Gastrocnemius medialis (tissue), 4 donors: Measurements from ENCODE around the gene PAXX. TPM values are rescaled to one million over a fixed set of nuclear protein-coding genes. Genes with fewer than 3 reads are reported as not detected.

Experiments used
- ATAC-seq, 2 donors: fragments of 150-250 bp; one replicate each; pipeline ENCODE4 v1.9.1; 2016
- DNase-seq, 2 donors: peaks; one replicate each; pipeline ENCODE4 v3.0.0-alpha.2; 2019
- H3K27ac ChIP-seq, 4 donors: fragments of 200-600 bp; sonication (generic); 1 replicate in 1 of 4; 2 replicates in 3 of 4; pipeline ENCODE4 v1.5.1; 2016 to 2018; ENCODE audit warnings: mild to moderate bottlenecking in 2 of 4, moderate library complexity in 1 of 4
- H3K27me3 ChIP-seq, 3 donors: fragments of 200-600 bp; sonication (generic) in 2 of 3; 1 replicate in 1 of 3; 2 replicates in 2 of 3; pipeline versions ENCODE4 v1.5.1 to v1.6.0; 2016 to 2019; ENCODE audit warnings: mild to moderate bottlenecking in 1 of 3, moderate library complexity in 1 of 3
- H3K36me3 ChIP-seq, 2 donors: fragments of 200-600 bp; sonication (generic) in 1 of 2; one replicate each; pipeline ENCODE4 v1.5.1; 2017 to 2018
- H3K4me1 ChIP-seq, 2 donors: fragments of 200-600 bp; sonication (generic) in 1 of 2; one replicate each; pipeline ENCODE4 v1.5.1; 2016 to 2017; ENCODE audit warnings: mild to moderate bottlenecking in 2 of 2
- H3K4me3 ChIP-seq, 4 donors: fragments of 200-600 bp; sonication (generic) in 3 of 4; 1 replicate in 1 of 4; 2 replicates in 3 of 4; pipeline ENCODE4 v1.5.1; 2016 to 2019; ENCODE audit warnings: mild to moderate bottlenecking in 2 of 4
- H3K9me3 ChIP-seq, 3 donors: fragments of 200-600 bp; sonication (generic) in 2 of 3; 1 replicate in 1 of 3; 2 replicates in 2 of 3; pipeline ENCODE4 v1.5.1; 2016 to 2019
- CTCF ChIP-seq, 5 experiments: fragments of 450-650 bp in 3 of 5; fragments of 200-600 bp in 2 of 5; sonication (generic) in 2 of 5; IDR thresholded peaks in 4 of 5; conservative IDR thresholded peaks in 1 of 5; 1 replicate in 4 of 5; 2 replicates in 1 of 5; pipeline ENCODE4 v1.5.1; 2016 to 2019; ENCODE audit warnings: antibody characterized with exemption in 5 of 5, mild to moderate bottlenecking in 3 of 5, moderate library complexity in 3 of 5
- POLR2A ChIP-seq, 2 donors: fragments of 450-650 bp; IDR thresholded peaks; one replicate each; pipeline ENCODE4 v1.6.1; 2017; ENCODE audit warnings: antibody characterized with exemption in 2 of 2, mild to moderate bottlenecking in 2 of 2, moderate library complexity in 2 of 2
- in situ Hi-C, 4 donors: fragments of 200-750 bp; cut with MboI; loops; one replicate each; pipeline versions ENCODE4 v1.15.0 to v1.8.0; 2017; ENCODE audit warnings: low sequenced_read_pairs in 4 of 4
- intact Hi-C: fragments of 100-400 bp; cut with DNase I; formaldehyde crosslinking; loops from one replicate; pipeline ENCODE4 v1.15.1; 2023; ENCODE audit warnings: low total_unique reads
- total RNA-seq, 4 donors: library from RNA; depleted of rRNA; stranded (reverse); fragments of >200 nt; gene quantifications; one replicate each; pipeline versions ENCODE4 v1.1.0 to v1.2.3, GENCODE V29; 2016

PAXX gene
- total RNA-seq, 4 donors from 2014 or later: 10.8 to 15.6 (median 14.6) TPM

DNA sequence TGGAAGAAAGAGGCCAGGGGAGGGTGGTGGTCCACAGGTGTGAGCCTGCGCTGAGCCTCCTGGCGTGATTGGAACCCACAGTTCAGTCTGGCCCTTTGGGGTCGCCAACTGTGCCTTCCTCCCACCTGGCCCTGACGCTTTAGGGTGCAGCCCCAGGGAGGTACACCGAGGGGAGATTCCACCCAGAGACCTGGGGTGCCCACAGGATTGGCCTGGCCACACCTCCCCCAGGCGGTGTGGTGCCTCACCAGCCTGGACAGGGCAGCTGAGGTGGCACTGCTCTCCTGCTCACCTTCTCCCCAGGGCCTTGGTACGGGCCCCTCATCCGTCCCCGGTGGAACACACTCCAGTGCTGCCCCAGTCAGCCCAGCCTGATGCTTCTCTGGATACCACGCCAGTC lies 5.1 kb downstream of the PAXX start:
- intact Hi-C loops: no loop called here
- TF ChIP-seq POLR2A (IDR thresholded peaks at IDR 0.05) (no peak), CTCF (IDR thresholded peaks at IDR 0.05 in 4 of 5, conservative IDR thresholded peaks at IDR 0.05 in 1 of 5) (no peak)
- H3K27ac ChIP-seq: no peak overlapping the region
- peaks cover 0 to 7% of the 10 kb centered on the region in 2 donors for H3K36me3 ChIP-seq
- in situ Hi-C loops: no loop called here
- H3K27me3 ChIP-seq: peaks cover 14 to 19% (median 18%) of the 10 kb centered on the region in 3 donors
- H3K9me3 ChIP-seq: no peaks in the 10 kb centered on the region
- H3K4me1 ChIP-seq: peaks cover 6 to 11% of the 10 kb centered on the region in 2 donors
- no peak overlapping the region for H3K4me3 ChIP-seq
- no peak for DNase-seq
- no peak for ATAC-seq

- Histone ChIP-seq H3K27me3 (peaks cover 14 to 19% (median 18%) of the 10 kb centered on the region in 3 donors), H3K27ac (no peak overlapping the region), H3K36me3 (peaks cover 0 to 7% of the 10 kb centered on the region in 2 donors), H3K4me3 (no peak overlapping the region), H3K9me3 (no peaks in the 10 kb centered on the region), H3K4me1 (peaks cover 4 to 7% of the 10 kb centered on the region in 2 donors)
- in situ Hi-C loops (no loop called here), intact Hi-C loops (no loop called here)
- TF ChIP-seq POLR2A (IDR thresholded peaks at IDR 0.05): no peak
- no peak for TF ChIP-seq CTCF (IDR thresholded peaks at IDR 0.05 in 4 of 5, conservative IDR thresholded peaks at IDR 0.05 in 1 of 5)
- DNase-seq (no peak), ATAC-seq (no peak)
These were observed 5.6 kb downstream of the PAXX start for GRCh38 chr9:136997830-136998234.

GRCh38 chr9:137000177-137000930 lies 8.1 kb downstream of the PAXX start:
- peaks cover 9 to 17% (median 15%) of the 10 kb centered on the region in 3 donors for H3K27me3 ChIP-seq
- H3K9me3 ChIP-seq: no peaks in the 10 kb centered on the region
- in situ Hi-C loops (no loop called here), intact Hi-C loops (no loop called here)
- DNase-seq: no peak
- H3K4me1 ChIP-seq: no peaks in the 10 kb centered on the region
- H3K4me3 ChIP-seq: no peak overlapping the region
- TF ChIP-seq POLR2A (IDR thresholded peaks at IDR 0.05) (no peak), CTCF (IDR thresholded peaks at IDR 0.05 in 4 of 5, conservative IDR thresholded peaks at IDR 0.05 in 1 of 5) (no peak)
- H3K27ac ChIP-seq: no peak overlapping the region
- no peak for ATAC-seq
- H3K36me3 ChIP-seq: no peaks in the 10 kb centered on the region

DNA sequence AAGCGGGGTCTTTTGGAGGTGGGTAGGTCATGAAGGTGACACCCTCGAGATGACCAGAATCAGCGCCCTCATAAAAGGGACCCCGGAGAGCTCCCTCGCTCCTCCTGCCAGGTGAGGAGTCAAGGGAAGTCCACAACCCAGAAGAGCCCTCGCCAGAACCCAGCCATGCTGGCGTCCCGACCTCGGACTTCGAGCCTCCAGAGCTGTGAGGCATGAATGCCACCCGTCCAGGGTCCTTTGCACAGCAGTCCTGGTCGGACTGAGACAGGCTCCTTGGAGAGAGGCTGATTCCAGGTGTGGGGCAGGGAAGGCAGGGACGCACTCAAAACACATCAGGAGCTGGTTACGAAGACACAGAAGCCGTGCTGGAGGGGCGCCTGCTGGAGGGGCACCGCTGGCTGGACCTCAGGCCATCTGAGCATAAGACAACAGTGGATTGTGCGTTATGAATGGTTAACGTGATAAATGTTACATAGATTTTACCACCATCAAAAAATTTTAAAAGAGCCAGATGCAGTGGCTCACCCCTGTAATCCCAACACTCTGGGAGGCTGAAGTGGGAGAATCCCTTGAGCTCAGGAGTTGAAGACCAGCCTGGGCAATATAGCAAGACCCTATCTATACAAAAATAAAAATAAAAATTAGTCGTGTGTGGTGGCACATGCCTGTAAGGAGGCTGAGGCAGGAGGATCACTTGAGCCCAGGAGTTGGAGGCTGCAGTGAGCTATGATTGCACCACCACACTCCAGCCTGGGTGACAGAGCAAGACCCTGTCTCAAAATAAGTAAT lies 9.8 kb downstream of the PAXX start:
- ATAC-seq (no peak), DNase-seq (no peak)
- no peak overlapping the region for H3K4me3 ChIP-seq
- H3K9me3 ChIP-seq: no peaks in the 10 kb centered on the region
- peaks cover 0 to under 1% (median 0%) of the 10 kb centered on the region in 3 donors for H3K27me3 ChIP-seq
- in situ Hi-C loops (no loop called here), intact Hi-C loops (no loop called here)
- H3K27ac ChIP-seq: no peak overlapping the region
- no peaks in the 10 kb centered on the region for H3K36me3 ChIP-seq
- no peaks in the 10 kb centered on the region for H3K4me1 ChIP-seq
- TF ChIP-seq POLR2A (IDR thresholded peaks at IDR 0.05) (no peak), CTCF (IDR thresholded peaks at IDR 0.05 in 4 of 5, conservative IDR thresholded peaks at IDR 0.05 in 1 of 5) (no peak)
